ENCODE data around the gene DRC7.

DRC7 gene

DNA sequence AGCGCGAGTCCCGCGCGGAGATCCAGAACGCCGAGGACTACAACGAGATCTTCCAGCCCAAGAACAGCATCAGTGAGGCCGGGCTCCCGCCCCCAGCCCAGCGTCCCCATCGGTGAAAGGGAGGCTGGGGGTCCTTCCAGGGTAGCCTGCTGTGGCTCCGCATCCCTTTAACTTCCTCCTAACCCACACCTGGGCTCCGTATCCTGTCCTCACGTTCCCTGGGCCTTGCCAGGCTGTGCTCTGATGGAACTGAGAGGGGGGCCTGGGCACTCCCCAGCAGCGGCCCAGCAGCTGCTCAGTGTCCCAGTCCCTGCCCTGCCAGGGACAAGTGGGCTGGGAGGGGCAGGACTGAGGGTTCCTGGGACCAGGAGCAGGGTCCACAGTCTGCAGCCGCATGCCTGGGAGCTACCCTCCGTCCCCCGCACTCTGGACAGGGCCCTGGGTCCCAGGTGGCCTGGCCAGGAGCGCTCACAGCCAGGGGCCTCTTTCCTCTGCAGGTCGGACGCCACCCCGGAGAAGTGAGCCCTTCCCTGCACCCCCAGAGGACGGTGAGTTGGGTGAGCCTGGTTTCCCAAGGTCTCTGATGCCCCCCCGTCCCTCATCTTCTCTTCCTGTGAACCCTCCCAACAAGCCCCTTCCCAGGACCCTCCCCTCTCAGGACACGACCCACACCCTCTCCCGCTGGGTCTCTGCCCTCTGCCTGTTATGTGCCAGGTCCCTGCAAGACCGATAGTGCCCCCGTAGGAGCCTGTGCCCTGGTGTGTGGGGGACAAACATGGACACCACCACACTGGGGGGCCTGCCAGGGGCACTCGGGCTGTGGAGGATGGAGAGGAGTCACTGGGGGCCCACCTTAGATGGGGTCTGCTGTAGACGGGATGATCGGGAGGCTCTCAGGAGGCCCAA lies 59.1 kb downstream of the DRC7 start:
- Histone ChIP-seq H3K4me3 (ENCODE audit: low read length) (no peak overlapping the region), H3K4me2 (ENCODE audit: low read length) (no peak overlapping the region), H3K9ac (ENCODE audit: low read length) (no peak overlapping the region), H3K36me3 (replicated peaks; ENCODE audit: low read depth, low read length) (no peaks in the 10 kb centered on the region), H3K4me1 (ENCODE audit: low read length) (no peaks in the 10 kb centered on the region), H4K20me1 (ENCODE audit: insufficient read depth, low read length) (no peaks in the 10 kb centered on the region), H3K9me3 (ENCODE audit: insufficient read depth, low read length) (no peaks in the 10 kb centered on the region), H3K27me3 (ENCODE audit: low read depth, low read length) (no peaks in the 10 kb centered on the region), H3K79me2 (ENCODE audit: low read length) (no peaks in the 10 kb centered on the region), H3K27ac (ENCODE audit: low read length) (no peak overlapping the region), H2AFZ (ENCODE audit: low read depth, low read length) (no peak overlapping the region)
- TF ChIP-seq, protein P1, sequence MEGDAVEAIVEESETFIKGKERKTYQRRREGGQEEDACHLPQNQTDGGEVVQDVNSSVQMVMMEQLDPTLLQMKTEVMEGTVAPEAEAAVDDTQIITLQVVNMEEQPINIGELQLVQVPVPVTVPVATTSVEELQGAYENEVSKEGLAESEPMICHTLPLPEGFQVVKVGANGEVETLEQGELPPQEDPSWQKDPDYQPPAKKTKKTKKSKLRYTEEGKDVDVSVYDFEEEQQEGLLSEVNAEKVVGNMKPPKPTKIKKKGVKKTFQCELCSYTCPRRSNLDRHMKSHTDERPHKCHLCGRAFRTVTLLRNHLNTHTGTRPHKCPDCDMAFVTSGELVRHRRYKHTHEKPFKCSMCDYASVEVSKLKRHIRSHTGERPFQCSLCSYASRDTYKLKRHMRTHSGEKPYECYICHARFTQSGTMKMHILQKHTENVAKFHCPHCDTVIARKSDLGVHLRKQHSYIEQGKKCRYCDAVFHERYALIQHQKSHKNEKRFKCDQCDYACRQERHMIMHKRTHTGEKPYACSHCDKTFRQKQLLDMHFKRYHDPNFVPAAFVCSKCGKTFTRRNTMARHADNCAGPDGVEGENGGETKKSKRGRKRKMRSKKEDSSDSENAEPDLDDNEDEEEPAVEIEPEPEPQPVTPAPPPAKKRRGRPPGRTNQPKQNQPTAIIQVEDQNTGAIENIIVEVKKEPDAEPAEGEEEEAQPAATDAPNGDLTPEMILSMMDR (IDR thresholded peaks at IDR 0.05; ENCODE audit: low read depth, low read length) = no peak
- TF ChIP-seq EZH2phosphoT487 (IDR thresholded peaks at IDR 0.05; ENCODE audit: low read depth) = no peak

DNA sequence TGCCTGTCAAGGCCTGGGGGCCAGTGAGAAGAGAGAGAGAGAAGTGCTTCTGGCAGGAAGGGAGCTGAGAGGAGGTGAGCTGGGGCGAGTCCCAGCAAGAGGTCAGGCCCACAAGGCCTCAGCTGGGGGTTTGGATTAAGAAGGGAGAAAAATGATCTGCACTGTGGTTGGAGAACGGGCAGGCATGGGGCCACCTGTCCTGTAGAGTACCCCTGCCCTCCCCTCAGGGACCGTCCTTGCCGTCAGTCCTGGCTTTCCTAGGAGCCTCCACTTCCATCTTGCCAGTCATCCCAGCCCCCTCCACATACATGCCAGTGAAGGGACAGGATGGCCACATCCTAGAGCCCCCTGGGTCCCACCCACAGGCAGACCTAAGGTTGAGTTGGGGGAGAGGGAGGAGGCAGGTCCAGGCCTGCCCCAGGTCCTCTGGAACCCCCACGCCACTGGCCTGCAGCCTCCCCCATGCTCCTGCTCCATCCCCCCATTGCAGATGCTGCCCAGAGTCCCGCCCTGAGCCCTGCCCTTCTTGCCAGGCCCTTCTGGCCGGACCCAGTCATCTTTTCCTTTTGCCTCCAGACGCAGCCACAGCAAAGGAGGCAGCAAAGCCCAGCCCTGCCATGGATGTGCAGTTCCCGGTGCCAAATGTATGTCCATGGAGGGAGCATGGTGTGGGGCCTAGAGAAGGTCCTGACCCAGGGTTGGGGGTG lies 59.9 kb downstream of the DRC7 start:
- Histone ChIP-seq H3K4me3 (ENCODE audit: low read length) (no peak overlapping the region), H3K79me2 (ENCODE audit: low read length) (no peaks in the 10 kb centered on the region), H3K36me3 (replicated peaks; ENCODE audit: low read depth, low read length) (no peaks in the 10 kb centered on the region), H4K20me1 (ENCODE audit: insufficient read depth, low read length) (no peaks in the 10 kb centered on the region), H3K9me3 (ENCODE audit: insufficient read depth, low read length) (no peaks in the 10 kb centered on the region), H3K9ac (ENCODE audit: low read length) (no peak overlapping the region), H3K4me1 (ENCODE audit: low read length) (no peaks in the 10 kb centered on the region), H3K27ac (ENCODE audit: low read length) (no peak overlapping the region), H3K27me3 (ENCODE audit: low read depth, low read length) (no peaks in the 10 kb centered on the region), H3K4me2 (ENCODE audit: low read length) (no peak overlapping the region), H2AFZ (ENCODE audit: low read depth, low read length) (no peak overlapping the region)
- TF ChIP-seq, protein P1 (IDR thresholded peaks at IDR 0.05; ENCODE audit: low read depth, low read length) = no peak
- no peak for TF ChIP-seq EZH2phosphoT487 (IDR thresholded peaks at IDR 0.05; ENCODE audit: low read depth)

DNA sequence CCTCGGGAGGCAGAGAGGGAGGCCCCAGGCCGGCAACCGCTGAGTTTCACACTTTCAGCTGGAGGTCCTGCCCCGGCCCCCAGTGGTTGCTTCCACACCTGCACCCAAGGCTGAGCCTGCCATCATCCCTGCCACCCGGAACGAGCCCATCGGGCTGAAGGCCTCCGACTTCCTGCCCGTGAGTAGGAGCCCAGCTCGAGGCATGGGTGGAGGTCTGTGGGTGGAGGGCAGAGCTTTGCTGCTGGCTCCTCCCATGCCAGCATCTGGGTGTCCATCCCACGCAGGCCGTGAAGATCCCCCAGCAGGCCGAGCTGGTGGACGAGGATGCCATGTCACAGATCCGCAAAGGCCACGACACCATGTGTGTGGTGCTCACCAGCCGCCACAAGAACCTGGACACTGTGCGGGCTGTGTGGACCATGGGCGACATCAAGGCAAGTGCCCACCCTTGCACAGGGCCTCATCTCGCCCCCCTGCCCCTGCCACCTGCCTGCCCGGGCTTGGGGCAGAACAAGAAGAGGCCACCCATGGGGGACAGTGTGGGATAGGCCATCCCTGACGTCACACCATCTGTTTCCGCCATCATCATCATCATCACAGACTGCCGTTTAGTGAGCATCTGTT lies 60.6 kb downstream of the DRC7 start:
- Histone ChIP-seq H3K9me3 (ENCODE audit: insufficient read depth, low read length) (no peaks in the 10 kb centered on the region), H4K20me1 (ENCODE audit: insufficient read depth, low read length) (no peaks in the 10 kb centered on the region), H3K27ac (ENCODE audit: low read length) (no peak overlapping the region), H3K4me2 (ENCODE audit: low read length) (no peak overlapping the region), H3K4me1 (ENCODE audit: low read length) (no peaks in the 10 kb centered on the region), H3K79me2 (ENCODE audit: low read length) (no peaks in the 10 kb centered on the region), H3K36me3 (replicated peaks; ENCODE audit: low read depth, low read length) (no peaks in the 10 kb centered on the region), H3K4me3 (ENCODE audit: low read length) (no peak overlapping the region), H3K9ac (ENCODE audit: low read length) (no peak overlapping the region), H3K27me3 (ENCODE audit: low read depth, low read length) (no peaks in the 10 kb centered on the region), H2AFZ (ENCODE audit: low read depth, low read length) (no peak overlapping the region)
- TF ChIP-seq, protein P1 (IDR thresholded peaks at IDR 0.05; ENCODE audit: low read depth, low read length) = no peak
- TF ChIP-seq EZH2phosphoT487 (IDR thresholded peaks at IDR 0.05; ENCODE audit: low read depth) = no peak

Data from OCI-LY3 (cell line).